ENCODE results near the gene ARRB1. TPM values are rescaled to one million over a fixed set of nuclear protein-coding genes. Genes with fewer than 3 reads are reported as not detected.

Gene ARRB1
- total and polyA plus RNA-seq, 2 donors: 31.4 to 34.5 TPM

DNA sequence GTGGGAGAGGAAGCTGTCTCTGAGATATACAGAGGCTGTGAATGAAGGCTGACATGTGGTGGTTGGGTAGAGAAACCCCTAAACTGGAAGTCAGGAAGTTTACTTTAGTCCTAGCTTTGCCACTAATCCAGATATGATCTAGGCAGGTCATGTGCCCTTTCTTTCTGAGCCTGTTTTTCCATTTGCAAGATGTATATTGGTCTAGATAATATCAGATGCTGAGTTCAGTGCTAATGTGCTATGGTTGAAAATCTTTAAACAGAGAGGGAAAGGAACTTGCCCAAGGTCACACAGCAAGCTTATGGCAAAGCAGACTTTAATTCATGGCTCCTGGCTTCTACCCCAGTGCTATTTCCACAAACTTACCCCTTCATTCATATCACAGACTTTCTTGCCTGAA, 136.6 kb downstream of the ARRB1 start:
- Histone ChIP-seq H3K36me3 (ENCODE audit: insufficient read depth) (no peaks in the 10 kb centered on the region), H3K27ac (ENCODE audit: low read depth) (no peak overlapping the region), H3K4me3 (ENCODE audit: low read depth, low read length) (no peak overlapping the region), H3K4me1 (ENCODE audit: insufficient read depth) (no peaks in the 10 kb centered on the region)
- DNase-seq (ENCODE audit: extremely low spot score): no peak

DNA sequence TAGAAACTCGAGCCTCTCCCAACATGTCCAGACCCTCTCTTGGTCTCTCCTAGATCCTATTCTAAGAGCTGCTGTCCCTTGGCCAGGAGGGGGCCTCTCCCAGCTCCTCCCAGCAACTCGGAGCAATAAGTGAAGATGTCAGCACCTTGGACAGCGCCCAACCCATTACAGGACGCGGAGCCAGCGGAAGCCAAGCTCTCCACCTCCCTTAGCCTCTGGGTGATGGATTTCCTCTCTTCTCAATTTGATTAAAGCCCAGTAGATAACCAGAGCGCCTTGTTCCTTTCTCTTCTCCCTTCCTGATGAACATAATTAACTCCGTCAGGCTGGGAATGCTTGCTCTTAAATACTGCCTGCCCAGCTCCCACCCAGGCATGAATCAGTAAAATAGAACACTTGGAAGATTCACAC, 137.0 kb downstream of the ARRB1 start:
- H3K4me1 ChIP-seq (ENCODE audit: insufficient read depth): no peaks in the 10 kb centered on the region
- no peaks in the 10 kb centered on the region for H3K36me3 ChIP-seq (ENCODE audit: insufficient read depth)
- WGBS: 1% methylated on average over 8 of the region's 8 CpGs
- no peak overlapping the region for H3K4me3 ChIP-seq (ENCODE audit: low read depth, low read length)
- H3K27ac ChIP-seq (ENCODE audit: low read depth): no peak overlapping the region
- DNase-seq (ENCODE audit: extremely low spot score): peak; percentile 52

Small RNAs within 50 kb of the gene (small RNA-seq; reads per million reads assigned to genes)
- gene MIR326 (10.0 reads per million, percentile 94 among the genes with 10 or more reads in this experiment), gene SNORD15A (not detected)

Other genes starting within 250 kb of the ARRB1 start
- 11.7 TPM for gene SLCO2B1, start 200.6 kb downstream of the ARRB1 start, total RNA-seq
- gene SLCO2B1, start 200.6 kb downstream of the ARRB1 start, polyA plus RNA-seq: 25.1 TPM
- gene TPBGL, start 110.9 kb downstream of the ARRB1 start, total RNA-seq: not detected
- 0.38 TPM for gene TPBGL, start 110.9 kb downstream of the ARRB1 start, polyA plus RNA-seq
- gene RPS3, start 47.9 kb upstream of the ARRB1 start, total RNA-seq: 961 TPM
- gene RPS3, start 47.9 kb upstream of the ARRB1 start, polyA plus RNA-seq: 2,414 TPM
- 1.7 TPM for gene KLHL35, start 81.5 kb upstream of the ARRB1 start, total RNA-seq
- 0.39 TPM for gene KLHL35, start 81.5 kb upstream of the ARRB1 start, polyA plus RNA-seq
- gene GDPD5, start 174.3 kb upstream of the ARRB1 start, total RNA-seq: 8.7 TPM
- 17.9 TPM for gene GDPD5, start 174.3 kb upstream of the ARRB1 start, polyA plus RNA-seq
- gene SERPINH1, start 210.6 kb upstream of the ARRB1 start, total RNA-seq: 489 TPM
- gene SERPINH1, start 210.6 kb upstream of the ARRB1 start, polyA plus RNA-seq: 217 TPM

Data from urinary bladder (tissue), 4 donors.